GM12875 (cell line): ENCODE data around the gene PBX3.

ENCODE experiments used
- H3K4me3 ChIP-seq: one replicate; pipeline ENCODE4 v1.5.1; 2011; ENCODE audit warnings: low read depth, low read length, control low read depth
- TF ChIP-seq, protein P1 (sequence below): IDR thresholded peaks from 2 replicates; pipeline ENCODE4 v1.5.1; 2011; ENCODE audit warnings: low read depth, mild to moderate bottlenecking, control low read depth, inconsistent platforms, low read length, moderate library complexity, borderline replicate concordance; ENCODE audit not compliant: insufficient read depth

Gene PBX3

GRCh38 chr9:125852386-125852785 is 105.2 kb downstream of the PBX3 start:
- TF ChIP-seq, protein P1, sequence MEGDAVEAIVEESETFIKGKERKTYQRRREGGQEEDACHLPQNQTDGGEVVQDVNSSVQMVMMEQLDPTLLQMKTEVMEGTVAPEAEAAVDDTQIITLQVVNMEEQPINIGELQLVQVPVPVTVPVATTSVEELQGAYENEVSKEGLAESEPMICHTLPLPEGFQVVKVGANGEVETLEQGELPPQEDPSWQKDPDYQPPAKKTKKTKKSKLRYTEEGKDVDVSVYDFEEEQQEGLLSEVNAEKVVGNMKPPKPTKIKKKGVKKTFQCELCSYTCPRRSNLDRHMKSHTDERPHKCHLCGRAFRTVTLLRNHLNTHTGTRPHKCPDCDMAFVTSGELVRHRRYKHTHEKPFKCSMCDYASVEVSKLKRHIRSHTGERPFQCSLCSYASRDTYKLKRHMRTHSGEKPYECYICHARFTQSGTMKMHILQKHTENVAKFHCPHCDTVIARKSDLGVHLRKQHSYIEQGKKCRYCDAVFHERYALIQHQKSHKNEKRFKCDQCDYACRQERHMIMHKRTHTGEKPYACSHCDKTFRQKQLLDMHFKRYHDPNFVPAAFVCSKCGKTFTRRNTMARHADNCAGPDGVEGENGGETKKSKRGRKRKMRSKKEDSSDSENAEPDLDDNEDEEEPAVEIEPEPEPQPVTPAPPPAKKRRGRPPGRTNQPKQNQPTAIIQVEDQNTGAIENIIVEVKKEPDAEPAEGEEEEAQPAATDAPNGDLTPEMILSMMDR: no peak
- no peak overlapping the region for H3K4me3 ChIP-seq

GRCh38 chr9:125854553-125855275 is 107.5 kb downstream of the PBX3 start:
- TF ChIP-seq, protein P1: no peak
- no peak overlapping the region for H3K4me3 ChIP-seq

DNA sequence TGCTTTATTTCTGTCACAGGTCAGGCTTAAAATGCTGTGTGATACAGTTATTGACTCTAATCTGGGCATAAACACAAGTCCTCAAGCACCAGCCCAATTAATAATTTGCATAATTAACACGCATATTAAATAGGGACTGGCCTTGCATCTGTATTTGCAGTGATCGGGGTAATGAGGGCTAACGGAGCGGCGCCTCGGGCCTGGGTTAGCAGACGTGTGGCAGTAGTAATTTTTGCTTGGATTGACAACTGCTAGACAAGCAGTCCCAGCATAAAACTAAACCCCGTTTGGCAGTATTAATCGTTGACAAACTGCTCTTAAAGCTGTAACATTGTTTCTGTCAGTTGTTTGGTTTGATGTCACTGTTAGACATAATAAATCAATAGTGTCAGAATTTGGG is 109.2 kb downstream of the PBX3 start:
- TF ChIP-seq, protein P1: no peak

DNA sequence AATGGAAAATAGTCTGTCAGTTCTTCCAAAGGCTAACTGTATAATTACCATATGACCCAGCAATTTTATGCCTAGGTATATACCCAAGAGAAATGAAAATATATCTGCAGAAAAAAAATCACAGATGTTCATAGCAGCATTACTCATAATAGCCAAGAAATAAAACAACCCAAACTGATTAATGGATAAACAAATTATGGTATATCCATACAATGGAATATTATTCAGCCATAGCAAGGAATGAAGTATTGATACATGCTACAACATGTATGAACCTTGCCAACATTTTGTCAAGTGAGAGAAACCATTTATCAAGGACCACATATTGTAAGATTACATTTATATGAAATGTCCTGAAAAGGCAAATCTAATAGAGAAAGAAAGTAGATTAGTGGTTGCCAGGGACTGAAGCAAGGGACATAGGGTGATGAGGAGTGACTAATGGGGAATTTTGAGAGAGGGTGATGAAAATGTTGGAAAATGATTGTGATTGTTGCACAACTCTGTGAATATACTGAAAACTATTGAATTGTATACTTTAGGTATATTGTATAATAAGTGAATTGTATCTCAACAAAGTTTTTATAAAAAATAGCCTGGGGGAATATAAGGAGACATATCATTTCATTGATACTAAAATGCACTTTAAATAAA is 114.4 kb downstream of the PBX3 start:
- TF ChIP-seq, protein P1: no peak
- H3K4me3 ChIP-seq: no peak overlapping the region

More for the DNA sequence above, 109.2 kb downstream of the PBX3 start:
- H3K4me3 ChIP-seq: no peak overlapping the region

- H3K4me3 ChIP-seq: no peak overlapping the region
- TF ChIP-seq, protein P1: no peak
Observed at GRCh38 chr9:125863923-125864322, 116.8 kb downstream of the PBX3 start.

- H3K4me3 ChIP-seq: no peak overlapping the region
- TF ChIP-seq, protein P1: no peak
Observed at GRCh38 chr9:125867751-125868415, 120.7 kb downstream of the PBX3 start.

DNA sequence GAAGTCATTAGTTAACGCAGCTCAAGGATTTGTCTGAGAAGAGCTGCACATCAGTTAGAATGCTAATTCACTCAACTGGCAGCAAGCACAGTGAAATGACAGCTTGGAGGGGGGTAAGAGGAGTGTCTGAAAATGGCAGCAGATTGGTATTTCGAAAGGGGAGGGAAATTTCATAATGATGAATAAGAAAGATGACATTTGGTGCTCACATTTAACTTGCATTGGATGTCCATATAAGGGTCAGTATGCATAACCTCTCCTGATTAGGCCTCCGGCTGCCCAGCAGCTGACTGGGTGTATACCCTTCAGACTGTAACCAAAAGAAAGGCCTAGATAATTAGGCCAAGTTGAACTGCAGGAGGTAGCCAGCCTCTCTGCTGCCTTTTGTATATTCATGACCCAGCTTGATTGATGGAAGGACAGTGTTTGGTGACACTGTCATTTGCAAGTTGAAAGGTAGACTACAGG is 131.0 kb downstream of the PBX3 start:
- no peak overlapping the region for H3K4me3 ChIP-seq

More for the DNA sequence above, 131.0 kb downstream of the PBX3 start:
- TF ChIP-seq, protein P1: no peak
